H1 (cell line): Measurements from ENCODE around the gene MDC1. TPM values are rescaled to one million over a fixed set of nuclear protein-coding genes. Genes with fewer than 3 reads are reported as not detected.
A peak's percentile ranks its signal among the peaks of the same experiment; 100 is the strongest.

ENCODE experiments used
- CTCF ChIA-PET: fragments of 300-600 bp; sonication (Branson Sonifier 250); formaldehyde crosslinking; loops from one replicate; lab custom pipeline; 2021; ENCODE audit not compliant: partially characterized antibody; lab: Charles Lee
- POLR2A ChIA-PET: fragments of 300-600 bp; sonication (Branson Sonifier 250); formaldehyde crosslinking; loops from one replicate; lab custom pipeline; 2021; ENCODE audit warnings: inconsistent platforms; ENCODE audit not compliant: partially characterized antibody; lab: Charles Lee
- DNase-seq, 2 experiments: peaks; one replicate each; pipeline versions ENCODE4 v3.0.0 to v3.0.0-alpha.2; 2010 to 2022; ENCODE audit warnings: low spot score in 2 of 2, low read depth in 1 of 2, mixed read lengths in 1 of 2
- FAIRE-seq: peaks from 2 replicates; lab custom pipeline; 2011; peaks lifted over from hg19 to GRCh38; lab: Jason Lieb, UNC
- H2AFZ ChIP-seq: 2 replicates; pipeline ENCODE4 v1.8.1; 2012; ENCODE audit warnings: low read length, inconsistent platforms
- H2AK5ac ChIP-seq: 2 replicates; pipeline ENCODE4 v1.6.1; 2013; ENCODE audit warnings: low read depth, low read length
- H2BK120ac ChIP-seq: replicated peaks from 2 replicates; pipeline ENCODE3; 2013; ENCODE audit warnings: low read depth, low read length, inconsistent platforms
- H2BK12ac ChIP-seq: 2 replicates; pipeline ENCODE4 v1.6.1; 2013; ENCODE audit warnings: low read depth, low read length
- H2BK15ac ChIP-seq: 2 replicates; pipeline ENCODE4 v1.6.1; 2013; ENCODE audit warnings: low read length
- H2BK20ac ChIP-seq: 2 replicates; pipeline ENCODE4 v1.6.1; 2013; ENCODE audit warnings: low read length
- H2BK5ac ChIP-seq: 2 replicates; pipeline ENCODE4 v1.6.1; 2013; ENCODE audit warnings: low read depth, low read length
- H3K14ac ChIP-seq: 2 replicates; pipeline ENCODE4 v1.6.1; 2013; ENCODE audit warnings: inconsistent platforms; ENCODE audit not compliant: insufficient read length
- H3K18ac ChIP-seq: 2 replicates; pipeline ENCODE4 v1.6.1; 2013; ENCODE audit warnings: low read length; ENCODE audit errors: extremely low read depth
- H3K23ac ChIP-seq: 2 replicates; pipeline ENCODE4 v1.6.1; 2013; ENCODE audit warnings: inconsistent platforms; ENCODE audit not compliant: insufficient read length
- H3K23me2 ChIP-seq: 2 replicates; pipeline ENCODE4 v1.6.1; 2013; ENCODE audit warnings: low read depth, low read length
- H3K27ac ChIP-seq: 2 replicates; pipeline ENCODE4 v1.6.1; 2011; ENCODE audit warnings: low read depth, low read length, inconsistent platforms
- H3K27me3 ChIP-seq, 4 experiments: replicated peaks in 1 of 4; 1 replicate in 1 of 4; 2 replicates in 3 of 4; pipeline versions ENCODE4 v1.6.1 to v1.8.1; 2011 to 2013; ENCODE audit warnings: low read length in 3 of 4, mild to moderate bottlenecking in 3 of 4, inconsistent platforms in 2 of 4, mixed read lengths in 2 of 4, moderate library complexity in 1 of 4; ENCODE audit not compliant: control insufficient read depth in 3 of 4, insufficient read depth in 3 of 4; ENCODE audit errors: extremely low read depth in 1 of 4
- H3K36me3 ChIP-seq, 4 experiments: 2 replicates each; pipeline versions ENCODE4 v1.6.1 to v1.8.1; 2011 to 2013; ENCODE audit warnings: mild to moderate bottlenecking in 4 of 4, low read length in 3 of 4, moderate library complexity in 2 of 4, control low read depth in 1 of 4, inconsistent platforms in 1 of 4; ENCODE audit not compliant: insufficient read depth in 4 of 4, control insufficient read depth in 2 of 4
- H3K4ac ChIP-seq: replicated peaks from 2 replicates; pipeline ENCODE3; 2013; ENCODE audit warnings: low read length, low read depth, mixed read lengths, inconsistent platforms; ENCODE audit not compliant: insufficient read length
- H3K4me1 ChIP-seq, 4 experiments: replicated peaks in 1 of 4; 1 replicate in 1 of 4; 2 replicates in 3 of 4; pipeline versions ENCODE4 v1.6.1 to v1.8.1; 2011 to 2013; ENCODE audit warnings: low read length in 3 of 4, inconsistent platforms in 2 of 4, mixed read lengths in 1 of 4; ENCODE audit not compliant: insufficient read depth in 4 of 4, control insufficient read depth in 3 of 4
- H3K4me2 ChIP-seq, 2 experiments: 2 replicates each; pipeline versions ENCODE4 v1.6.1 to v1.8.1; 2011 to 2013; ENCODE audit warnings: low read depth in 2 of 2, low read length in 2 of 2, control low read depth in 1 of 2, inconsistent platforms in 1 of 2, mild to moderate bottlenecking in 1 of 2; ENCODE audit not compliant: insufficient read depth in 1 of 2
- H3K4me3 ChIP-seq, 4 experiments: fragments of 200-600, 300-600 bp in 1 of 4; sonication (generic), shearing (Covaris generic), sonication (Bioruptor Twin) in 1 of 4; 2 replicates each; pipeline versions ENCODE4 v1.5.1 to v1.8.1; 2011 to 2016; ENCODE audit warnings: low read length in 4 of 4, low read depth in 3 of 4, control low read depth in 2 of 4, inconsistent platforms in 2 of 4, mild to moderate bottlenecking in 2 of 4, mixed read lengths in 1 of 4, moderate library complexity in 1 of 4; ENCODE audit not compliant: insufficient read depth in 2 of 4; ENCODE audit errors: extremely low read depth in 1 of 4
- H3K56ac ChIP-seq: replicated peaks from 2 replicates; pipeline ENCODE3; 2013; ENCODE audit warnings: low read depth, mild to moderate bottlenecking, mixed read lengths, low read length, inconsistent platforms; ENCODE audit not compliant: insufficient read length
- H3K79me1 ChIP-seq: 2 replicates; pipeline ENCODE4 v1.6.1; 2013; ENCODE audit warnings: low read depth, low read length, control low read depth
- H3K79me2 ChIP-seq, 2 experiments: 2 replicates each; pipeline versions ENCODE4 v1.6.1 to v1.8.1; 2012 to 2013; ENCODE audit warnings: low read length in 2 of 2, mild to moderate bottlenecking in 2 of 2, inconsistent platforms in 1 of 2; ENCODE audit not compliant: insufficient read depth in 2 of 2, control insufficient read depth in 1 of 2
- H3K9ac ChIP-seq, 4 experiments: replicated peaks in 1 of 4; 1 replicate in 1 of 4; 2 replicates in 3 of 4; pipeline versions ENCODE4 v1.6.1 to v1.8.1; 2011 to 2013; ENCODE audit warnings: low read depth in 3 of 4, low read length in 3 of 4, control low read depth in 2 of 4, mild to moderate bottlenecking in 2 of 4, moderate library complexity in 2 of 4, inconsistent platforms in 1 of 4; ENCODE audit errors: extremely low read depth in 1 of 4
- H3K9me3 ChIP-seq, 2 experiments: 2 replicates each; pipeline versions ENCODE4 v1.6.1 to v1.8.1; 2012 to 2013; ENCODE audit warnings: mild to moderate bottlenecking in 2 of 2, moderate library complexity in 2 of 2, control low read depth in 1 of 2, inconsistent platforms in 1 of 2, low read depth in 1 of 2, low read length in 1 of 2, mixed read lengths in 1 of 2; ENCODE audit not compliant: insufficient read depth in 2 of 2
- H4K20me1 ChIP-seq, 2 experiments: replicated peaks in 1 of 2; 2 replicates each; pipeline versions ENCODE3 to v1.8.1; 2011 to 2013; ENCODE audit warnings: inconsistent platforms in 2 of 2, low read length in 2 of 2, mild to moderate bottlenecking in 1 of 2; ENCODE audit not compliant: insufficient read depth in 2 of 2, control insufficient read depth in 1 of 2
- H4K5ac ChIP-seq: 2 replicates; pipeline ENCODE4 v1.6.1; 2013; ENCODE audit warnings: low read length, low read depth, mixed read lengths, inconsistent platforms; ENCODE audit not compliant: insufficient read length
- H4K8ac ChIP-seq: 2 replicates; pipeline ENCODE4 v1.8.0; 2013; ENCODE audit warnings: mild to moderate bottlenecking, moderate library complexity, low read length, inconsistent platforms; ENCODE audit not compliant: insufficient read depth; ENCODE audit errors: extremely low read depth
- H4K91ac ChIP-seq: replicated peaks from 2 replicates; pipeline ENCODE3; 2013; ENCODE audit warnings: low read length, mixed read lengths, inconsistent platforms; ENCODE audit not compliant: insufficient read length
- CBX8 ChIP-seq: fragments of 300-800, 300-1000 bp; sonication (generic); IDR thresholded peaks from 2 replicates; pipeline ENCODE4 v1.7.1; 2016; ENCODE audit warnings: low read depth, low read length, borderline replicate concordance
- CEBPB ChIP-seq: IDR thresholded peaks from 2 replicates; pipeline ENCODE4 v1.6.1; 2012; ENCODE audit warnings: low read depth, low read length
- CHD1 ChIP-seq: IDR thresholded peaks from 2 replicates; pipeline ENCODE4 v1.6.1; 2012; ENCODE audit warnings: low read depth, low read length, improper control_type of control experiment
- JUN ChIP-seq: IDR thresholded peaks from 2 replicates; pipeline ENCODE4 v1.6.1; 2011; ENCODE audit warnings: low read depth, mild to moderate bottlenecking, improper control_type of control experiment, low read length
- JUND ChIP-seq: IDR thresholded peaks from 2 replicates; pipeline ENCODE4 v1.6.1; 2011; ENCODE audit warnings: mild to moderate bottlenecking, improper control_type of control experiment, low read length
- KDM1A ChIP-seq: fragments of 200-600, 300-600 bp; sonication (generic); IDR thresholded peaks from 2 replicates; pipeline ENCODE4 v1.7.1; 2016; ENCODE audit warnings: mild to moderate bottlenecking, low read length, borderline replicate concordance
- POU5F1 ChIP-seq: IDR thresholded peaks from 2 replicates; pipeline ENCODE4 v1.6.1; 2011; ENCODE audit warnings: low read depth, mild to moderate bottlenecking, low read length, moderate library complexity
- RBBP5 ChIP-seq: IDR thresholded peaks from 2 replicates; pipeline ENCODE4 v1.7.1; 2012; ENCODE audit warnings: low read depth, mild to moderate bottlenecking, inconsistent platforms, low read length, moderate library complexity, borderline replicate concordance
- SAP30 ChIP-seq: fragments of 300-600 bp; sonication (generic); IDR thresholded peaks from 2 replicates; pipeline ENCODE4 v1.7.1; 2012; ENCODE audit warnings: low read length, moderate library complexity, mild to moderate bottlenecking, inconsistent platforms; ENCODE audit not compliant: insufficient read depth, insufficient replicate concordance
- SIX5 ChIP-seq: IDR thresholded peaks from 2 replicates; pipeline ENCODE4 v1.6.1; 2011; ENCODE audit warnings: mild to moderate bottlenecking, low read depth, low read length
- SP4 ChIP-seq: IDR thresholded peaks from 2 replicates; pipeline ENCODE4 v1.6.1; 2012; ENCODE audit warnings: low read length, inconsistent platforms
- SRF ChIP-seq: IDR thresholded peaks from 2 replicates; pipeline ENCODE4 v1.6.1; 2011; ENCODE audit warnings: mild to moderate bottlenecking, low read depth, low read length, moderate library complexity
- TEAD4 ChIP-seq: IDR thresholded peaks from 2 replicates; pipeline ENCODE4 v1.6.1; 2012; ENCODE audit warnings: low read depth, low read length, inconsistent platforms, mixed read lengths
- WGBS, 2 experiments: shearing (Covaris generic) in 1 of 2; methylation state at CpG; one replicate each; pipeline versions ENCODE4 v1.1.6 to v1.1.7; 2013 to 2015; ENCODE audit warnings: low lambda C conversion rate in 2 of 2, mixed read lengths in 2 of 2, inconsistent platforms in 1 of 2, low coverage in 1 of 2, missing lambda C conversion rate in 1 of 2; ENCODE audit not compliant: insufficient replicate concordance in 2 of 2, insufficient coverage in 1 of 2, insufficient read length in 1 of 2; ENCODE audit errors: extremely low coverage in 1 of 2, missing lambda C conversion rate in 1 of 2; 5-methylcytosine and 5-hydroxymethylcytosine counted together
- polyA plus RNA-seq, 7 experiments: library from polyadenylated mRNA; depleted of rRNA in 3 of 7; stranded (reverse) in 5 of 7; unstranded in 2 of 7; fragments of >200 nt in 5 of 7; fragments of 200-250 nt in 2 of 7; gene quantifications; 1 replicate in 5 of 7; 2 replicates in 1 of 7; 4 replicates in 1 of 7; pipeline versions ENCODE4 v1.2.1 to v1.2.3, GENCODE V29; 2011 to 2013; ENCODE audit warnings: missing spikeins in 2 of 7, mixed read lengths in 2 of 7
- total RNA-seq: library from RNA; stranded (reverse); fragmentation: NEBNext Ultra II Directional; extraction: Animal tissue kit (Norgen Biotek cat#: 25700); gene quantifications from 2 replicates; pipeline ENCODE4 v1.2.1, GENCODE V29; 2021

Gene MDC1
- total and polyA plus RNA-seq, 2 of the 8 experiments (the other 6 are each of a cell fraction or from before 2014, with no cell fraction given): 29.9 to 81.1 TPM

- Histone ChIP-seq H4K8ac (no peak overlapping the region), H4K5ac (no peak overlapping the region), H3K23ac (no peak overlapping the region), H4K20me1 (peaks cover 2 to 9% of the 10 kb centered on the region in 2 experiments), H2BK20ac (no peak overlapping the region), H3K56ac (no peak overlapping the region), H3K9ac (no peak overlapping the region), H3K14ac (no peak overlapping the region), H2BK120ac (no peak overlapping the region), H3K4ac (no peak overlapping the region), H2BK12ac (no peak overlapping the region), H3K79me1 (no peaks in the 10 kb centered on the region; the same call in 1 of the 2 replicates), H3K27ac (no peak overlapping the region), H3K4me1 (peaks cover 7 to 20% (median 14%) of the 10 kb centered on the region in 4 experiments), H4K91ac (no peak overlapping the region), H3K27me3 (no peaks in the 10 kb centered on the region), H3K9me3 (no peaks in the 10 kb centered on the region), H2BK15ac (no peak overlapping the region), H2AFZ (no peak overlapping the region), H3K79me2 (peaks cover 0 to 11% of the 10 kb centered on the region in 2 experiments; a peak in 3 of 4 replicates), H2BK5ac (no peak overlapping the region), H3K23me2 (peaks cover 2% of the 10 kb centered on the region; the same call in 1 of the 2 replicates), H2AK5ac (no peak overlapping the region), H3K4me3 (peak overlapping the region in 1 of 4 experiments; percentile 50; a peak in 1 of 8 replicates), H3K36me3 (no peaks in the 10 kb centered on the region; a peak in 2 of 8 replicates), H3K18ac (no peak overlapping the region), H3K4me2 (peak overlapping the region; percentile 1 to 61; a peak in 2 of 4 replicates)
- WGBS, 2 experiments: 90% methylated on average over 7 of the region's 7 CpGs; no CpG with 5 or more reads in 1 of the 2 experiments
- no peak for FAIRE-seq
- ChIA-PET POLR2A (interaction anchor here (0.7 to 18.7 kb wide), 7 partner anchors 11 to 62 kb away, joined by 3 to 388 read pairs (median 5); partner anchors contain the start of genes MDC1, MRPS18B, NRM and TUBB), CTCF (interaction anchor here (0.5 to 11.0 kb wide), 17 partner anchors 9 to 406 kb away, joined by 3 to 147 read pairs (median 4); partner anchors contain the start of genes MDC1 and TUBB)
- DNase-seq: no peak
- TF ChIP-seq JUN: no peak
- no peak for TF ChIP-seq POU5F1
- no peak for TF ChIP-seq KDM1A
- no peak for TF ChIP-seq CHD1
- TF ChIP-seq SRF: no peak
- TF ChIP-seq SP4: no peak
- no peak for TF ChIP-seq TEAD4
- no peak for TF ChIP-seq SIX5
- TF ChIP-seq CBX8: no peak
- TF ChIP-seq SAP30: no peak
- no peak for TF ChIP-seq JUND
- TF ChIP-seq RBBP5: no peak
- no peak for TF ChIP-seq CEBPB
Observed at GRCh38 chr6:30679765-30680535, 37.1 kb downstream of the MDC1 start.
